Measurements from ENCODE around the gene LETMD1. TPM values are rescaled to one million over a fixed set of nuclear protein-coding genes. Genes with fewer than 3 reads are reported as not detected.
A peak's percentile ranks its signal among the peaks of the same experiment; 100 is the strongest.

The LETMD1 gene
- total RNA-seq, 1 donor from 2014 or later: 37.1 TPM

- H3K4me1 Mint-ChIP-seq (ENCODE audit: low read depth, unreplicated experiment): no peaks in the 10 kb centered on the region
- DNase-seq: no peak
- no peak overlapping the region for H3K4me3 Mint-ChIP-seq (ENCODE audit: unreplicated experiment)
- no peaks in the 10 kb centered on the region for H3K27me3 Mint-ChIP-seq (ENCODE audit: unreplicated experiment)
- TF ChIP-seq CTCF (IDR thresholded peaks at IDR 0.05; ENCODE audit: partially characterized antibody, unreplicated experiment): no peak
- H3K9me3 Mint-ChIP-seq (ENCODE audit: unreplicated experiment): peaks cover 1% of the 10 kb centered on the region
- no peaks in the 10 kb centered on the region for H3K36me3 Mint-ChIP-seq (ENCODE audit: unreplicated experiment)
- H3K27ac Mint-ChIP-seq (ENCODE audit: unreplicated experiment): peak overlapping the region; percentile 22
These were observed 11.0 kb downstream of the LETMD1 start for GRCh38 chr12:51059086-51059485.

GRCh38 chr12:51062631-51063397 lies 14.7 kb downstream of the LETMD1 start:
- no peaks in the 10 kb centered on the region for H3K36me3 Mint-ChIP-seq (ENCODE audit: unreplicated experiment)
- H3K4me1 Mint-ChIP-seq (ENCODE audit: low read depth, unreplicated experiment): no peaks in the 10 kb centered on the region
- no peak for DNase-seq
- H3K4me3 Mint-ChIP-seq (ENCODE audit: unreplicated experiment): no peak overlapping the region
- H3K27ac Mint-ChIP-seq (ENCODE audit: unreplicated experiment): no peak overlapping the region
- H3K9me3 Mint-ChIP-seq (ENCODE audit: unreplicated experiment): peaks cover 1% of the 10 kb centered on the region
- H3K27me3 Mint-ChIP-seq (ENCODE audit: unreplicated experiment): no peaks in the 10 kb centered on the region
- TF ChIP-seq CTCF (IDR thresholded peaks at IDR 0.05; ENCODE audit: partially characterized antibody, unreplicated experiment): no peak

GRCh38 chr12:51065530-51065929 lies 17.4 kb downstream of the LETMD1 start:
- Mint-ChIP-seq H3K27me3 (ENCODE audit: unreplicated experiment) (no peaks in the 10 kb centered on the region), H3K36me3 (ENCODE audit: unreplicated experiment) (no peaks in the 10 kb centered on the region), H3K9me3 (ENCODE audit: unreplicated experiment) (no peaks in the 10 kb centered on the region), H3K4me1 (ENCODE audit: low read depth, unreplicated experiment) (no peaks in the 10 kb centered on the region), H3K27ac (ENCODE audit: unreplicated experiment) (no peak overlapping the region), H3K4me3 (ENCODE audit: unreplicated experiment) (no peak overlapping the region)
- no peak for DNase-seq
- no peak for TF ChIP-seq CTCF (IDR thresholded peaks at IDR 0.05; ENCODE audit: partially characterized antibody, unreplicated experiment)

- Mint-ChIP-seq H3K4me1 (ENCODE audit: low read depth, unreplicated experiment) (no peaks in the 10 kb centered on the region), H3K9me3 (ENCODE audit: unreplicated experiment) (no peaks in the 10 kb centered on the region), H3K27me3 (ENCODE audit: unreplicated experiment) (peaks cover 2% of the 10 kb centered on the region), H3K36me3 (ENCODE audit: unreplicated experiment) (no peaks in the 10 kb centered on the region), H3K4me3 (ENCODE audit: unreplicated experiment) (no peak overlapping the region), H3K27ac (ENCODE audit: unreplicated experiment) (no peak overlapping the region)
- DNase-seq: no peak
- TF ChIP-seq CTCF (IDR thresholded peaks at IDR 0.05; ENCODE audit: partially characterized antibody, unreplicated experiment): no peak
These were observed 19.1 kb downstream of the LETMD1 start for GRCh38 chr12:51067229-51067628.

GRCh38 chr12:51067771-51068170 lies 19.6 kb downstream of the LETMD1 start:
- TF ChIP-seq CTCF (IDR thresholded peaks at IDR 0.05; ENCODE audit: partially characterized antibody, unreplicated experiment): no peak
- Mint-ChIP-seq H3K9me3 (ENCODE audit: unreplicated experiment) (no peaks in the 10 kb centered on the region), H3K36me3 (ENCODE audit: unreplicated experiment) (no peaks in the 10 kb centered on the region), H3K4me1 (ENCODE audit: low read depth, unreplicated experiment) (no peaks in the 10 kb centered on the region), H3K27ac (ENCODE audit: unreplicated experiment) (no peak overlapping the region), H3K27me3 (ENCODE audit: unreplicated experiment) (peaks cover 2% of the 10 kb centered on the region), H3K4me3 (ENCODE audit: unreplicated experiment) (no peak overlapping the region)
- no peak for DNase-seq
